Lower leg skin (tissue), 4 donors: ENCODE data around the gene NPPA. TPM values are rescaled to one million over a fixed set of nuclear protein-coding genes. Genes with fewer than 3 reads are reported as not detected.

Source experiments
- DNase-seq, 2 donors: peaks; one replicate each; pipeline ENCODE4 v3.0.0-alpha.2; 2019; ENCODE audit warnings: low spot score in 2 of 2
- H3K4me3 ChIP-seq: fragments of 200-600 bp; sonication (generic); 2 replicates; pipeline ENCODE4 v1.5.1; 2017; ENCODE audit warnings: mild to moderate bottlenecking, low read depth; ENCODE audit not compliant: poor library complexity, severe bottlenecking
- CTCF ChIP-seq, 3 donors: fragments of 450-650 bp; IDR thresholded peaks; one replicate each; pipeline ENCODE4 v1.5.1; 2016; ENCODE audit warnings: antibody characterized with exemption in 3 of 3, mild to moderate bottlenecking in 3 of 3, moderate library complexity in 2 of 3
- POLR2A ChIP-seq, 2 donors: fragments of 450-650 bp; IDR thresholded peaks; one replicate each; pipeline ENCODE4 v1.6.1; 2016 to 2017; ENCODE audit warnings: antibody characterized with exemption in 2 of 2, mild to moderate bottlenecking in 1 of 2, moderate library complexity in 1 of 2
- WGBS, 2 donors: methylation state at CpG; one replicate each; pipeline ENCODE4 v1.1.5; 2018; 5-methylcytosine and 5-hydroxymethylcytosine counted together
- intact Hi-C: fragments of 100-400 bp; cut with DNase I; formaldehyde crosslinking; loops from one replicate; pipeline ENCODE4 v1.15.0; 2023; ENCODE audit warnings: low total_unique reads
- total RNA-seq, 4 donors: library from RNA; depleted of rRNA; stranded (reverse); fragments of >200 nt; gene quantifications; one replicate each; pipeline ENCODE4 v1.1.0, GENCODE V29; 2016

The NPPA gene
- total RNA-seq, 4 donors from 2014 or later = not detected

- no peak overlapping the region for H3K4me3 ChIP-seq
- intact Hi-C loops = no loop called here
- DNase-seq = no peak
- TF ChIP-seq POLR2A (IDR thresholded peaks at IDR 0.05) (no peak), CTCF (IDR thresholded peaks at IDR 0.05) (no peak)
- 89 to 91% methylated on average over 17 of the region's 17 CpGs for WGBS, 2 donors
Observed at GRCh38 chr1:11823366-11824137, 24.0 kb downstream of the NPPA start.

GRCh38 chr1:11822091-11822490, 25.5 kb downstream of the NPPA start:
- intact Hi-C loops = no loop called here
- no peak for TF ChIP-seq POLR2A (IDR thresholded peaks at IDR 0.05)
- no peak for TF ChIP-seq CTCF (IDR thresholded peaks at IDR 0.05)
- H3K4me3 ChIP-seq = no peak overlapping the region
- whole genome bisulfite sequencing, 2 donors = 89 to 92% methylated on average over 3 of the region's 3 CpGs
- no peak for DNase-seq

DNA sequence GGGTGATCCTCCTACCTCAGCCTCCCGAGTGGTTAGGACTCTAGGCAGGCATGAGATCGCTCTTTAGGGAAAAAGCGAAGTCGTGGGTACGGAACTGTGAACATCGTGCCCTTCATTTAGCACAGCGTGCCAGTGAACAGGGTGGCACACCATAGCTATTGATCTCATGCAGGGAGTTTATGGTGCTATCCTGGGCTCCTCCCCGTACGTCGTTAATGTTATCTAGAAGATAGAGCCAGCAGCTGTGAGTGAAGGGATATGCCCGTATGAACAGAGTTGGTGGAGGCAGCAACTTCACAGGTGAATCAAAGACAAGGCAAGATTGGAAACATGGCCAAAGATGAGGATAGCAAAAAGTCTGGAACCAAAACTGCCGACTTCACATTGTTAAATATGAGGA, 30.4 kb downstream of the NPPA start:
- no peak for DNase-seq
- H3K4me3 ChIP-seq = no peak overlapping the region
- TF ChIP-seq CTCF (IDR thresholded peaks at IDR 0.05) = no peak
- TF ChIP-seq POLR2A (IDR thresholded peaks at IDR 0.05) = no peak
- 93 to 95% methylated on average over 12 of the region's 12 CpGs for WGBS, 2 donors
- intact Hi-C loops = no loop called here

GRCh38 chr1:11813021-11813420, 34.6 kb downstream of the NPPA start:
- TF ChIP-seq POLR2A (IDR thresholded peaks at IDR 0.05) (no peak), CTCF (IDR thresholded peaks at IDR 0.05) (no peak)
- intact Hi-C loops = no loop called here
- H3K4me3 ChIP-seq = no peak overlapping the region
- DNase-seq = no peak
- WGBS, 2 donors = 88 to 93% methylated on average over 5 of the region's 5 CpGs

DNA sequence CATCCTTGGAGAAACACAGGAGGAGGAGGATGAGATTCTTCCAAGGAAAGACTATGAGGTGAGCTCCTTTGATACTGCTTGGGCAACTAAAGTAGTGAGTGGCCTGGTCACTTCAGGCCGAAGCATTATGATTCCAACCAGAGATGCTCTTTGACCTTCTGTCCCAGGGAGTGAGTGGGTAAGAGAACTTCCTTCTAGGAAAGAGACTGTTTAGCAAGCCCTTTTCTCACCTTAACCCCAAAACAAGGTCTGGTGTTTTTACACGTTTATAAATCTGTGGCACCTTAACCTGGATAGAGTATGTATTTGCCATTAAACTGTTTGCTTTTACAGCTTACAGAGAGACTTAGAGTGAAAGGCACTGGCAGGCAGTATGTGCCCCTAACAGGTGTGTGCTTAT, 40.5 kb downstream of the NPPA start:
- 52 to 54% methylated on average over 2 of the region's 2 CpGs for WGBS, 2 donors
- TF ChIP-seq POLR2A (IDR thresholded peaks at IDR 0.05) (no peak), CTCF (IDR thresholded peaks at IDR 0.05) (no peak)
- intact Hi-C loops = no loop called here
- H3K4me3 ChIP-seq = no peak overlapping the region
- DNase-seq = no peak
